VCaP (cell line): ENCODE data around the gene SLC35E2B.
"Not testable (repeated sequence)": the region's sequence is repeated elsewhere in the genome, so short reads cannot be mapped to it uniquely, and the experiment has no call there.

Experiments
- H3K27ac ChIP-seq: fragments of 450-650 bp; 2 replicates; pipeline ENCODE4 v1.5.1; 2017
- CTCF ChIP-seq: fragments of 450-650 bp; conservative IDR thresholded peaks from 2 replicates; pipeline ENCODE4 v1.5.1; 2017; ENCODE audit warnings: mild to moderate bottlenecking, moderate library complexity

SLC35E2B gene

GRCh38 chr1:1637479-1637875 lies 55.1 kb downstream of the SLC35E2B start:
- not testable (repeated sequence) for H3K27ac ChIP-seq

GRCh38 chr1:1636621-1637478 lies 55.7 kb downstream of the SLC35E2B start:
- not testable (repeated sequence) for H3K27ac ChIP-seq

DNA sequence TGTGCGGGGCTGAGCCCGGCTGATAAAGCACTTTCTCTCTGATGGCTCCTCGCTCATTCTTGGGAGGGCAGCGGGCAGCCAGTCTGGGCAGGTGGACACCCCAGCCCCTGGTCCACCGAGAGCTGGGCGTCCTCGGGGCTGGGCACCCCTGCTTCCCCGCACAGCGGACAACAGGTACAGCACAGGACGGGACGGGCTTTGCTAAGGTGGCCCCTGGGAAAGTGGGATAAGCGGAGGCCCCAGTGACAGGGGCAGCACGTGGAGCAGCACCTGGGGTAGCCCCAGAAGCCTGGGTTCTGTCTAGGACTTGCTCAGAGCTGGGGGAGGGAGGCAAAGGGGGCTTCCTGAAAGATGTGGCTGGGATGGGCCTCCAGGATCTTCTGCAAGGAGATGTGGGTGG lies 58.0 kb downstream of the SLC35E2B start:
- not testable (repeated sequence) for H3K27ac ChIP-seq

DNA sequence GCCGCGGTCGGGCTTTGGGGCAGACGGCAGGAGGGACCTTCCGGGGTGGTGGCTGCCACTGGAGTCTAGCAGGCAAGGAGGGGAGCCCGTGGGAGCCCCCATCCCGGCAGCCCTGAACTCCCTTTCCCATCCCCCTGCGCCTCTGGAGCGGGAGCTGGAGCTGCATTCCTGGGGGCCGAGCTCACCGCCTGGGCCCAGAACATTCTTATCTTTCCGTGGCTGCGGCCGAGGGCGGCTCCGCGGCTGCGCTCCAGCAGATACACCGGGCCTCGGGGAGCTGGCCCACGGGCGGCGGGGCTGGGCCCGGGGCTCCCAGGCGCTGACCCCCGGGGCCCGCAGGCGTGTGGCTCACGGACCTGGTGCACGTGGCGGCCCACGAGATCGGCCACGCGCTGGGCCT lies 59.2 kb downstream of the SLC35E2B start:
- not testable (repeated sequence) for H3K27ac ChIP-seq

DNA sequence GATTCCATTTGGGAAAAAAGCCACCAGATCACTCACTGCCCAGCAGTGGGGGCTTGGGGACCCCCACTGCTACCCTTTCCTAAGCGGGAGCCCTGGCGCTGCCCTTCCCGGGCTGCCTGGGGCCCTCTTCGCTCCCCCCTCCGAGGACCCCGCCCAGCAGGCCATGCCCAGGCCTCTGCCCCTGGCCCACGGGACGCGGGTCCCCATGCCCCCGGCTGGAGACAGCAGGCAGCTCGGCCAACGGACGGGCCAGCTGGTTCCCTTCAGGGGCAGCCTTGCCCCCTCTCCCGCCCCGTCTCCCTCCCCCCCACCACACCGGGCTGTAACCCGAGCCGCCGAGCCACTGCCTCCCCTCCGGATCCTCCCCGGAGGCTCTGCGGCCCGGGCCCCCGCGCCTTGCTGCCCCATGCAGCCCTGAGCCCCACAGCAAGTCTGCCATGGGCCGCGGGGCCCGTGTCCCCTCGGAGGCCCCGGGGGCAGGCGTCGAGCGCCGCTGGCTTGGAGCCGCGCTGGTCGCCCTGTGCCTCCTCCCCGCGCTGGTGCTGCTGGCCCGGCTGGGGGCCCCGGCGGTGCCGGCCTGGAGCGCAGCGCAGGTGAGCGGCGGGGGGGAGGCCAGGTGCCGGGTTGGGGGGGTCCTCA lies 60.7 kb downstream of the SLC35E2B start, which contains the start of gene MMP23B:
TSS of gene MMP23B (plus strand) at position 392 of the 639 bp plus-strand sequence. CDS start at position 438, 46 bp downstream.
- H3K27ac ChIP-seq: no peak within 1 kb of the TSS
- no peak for TF ChIP-seq CTCF

DNA sequence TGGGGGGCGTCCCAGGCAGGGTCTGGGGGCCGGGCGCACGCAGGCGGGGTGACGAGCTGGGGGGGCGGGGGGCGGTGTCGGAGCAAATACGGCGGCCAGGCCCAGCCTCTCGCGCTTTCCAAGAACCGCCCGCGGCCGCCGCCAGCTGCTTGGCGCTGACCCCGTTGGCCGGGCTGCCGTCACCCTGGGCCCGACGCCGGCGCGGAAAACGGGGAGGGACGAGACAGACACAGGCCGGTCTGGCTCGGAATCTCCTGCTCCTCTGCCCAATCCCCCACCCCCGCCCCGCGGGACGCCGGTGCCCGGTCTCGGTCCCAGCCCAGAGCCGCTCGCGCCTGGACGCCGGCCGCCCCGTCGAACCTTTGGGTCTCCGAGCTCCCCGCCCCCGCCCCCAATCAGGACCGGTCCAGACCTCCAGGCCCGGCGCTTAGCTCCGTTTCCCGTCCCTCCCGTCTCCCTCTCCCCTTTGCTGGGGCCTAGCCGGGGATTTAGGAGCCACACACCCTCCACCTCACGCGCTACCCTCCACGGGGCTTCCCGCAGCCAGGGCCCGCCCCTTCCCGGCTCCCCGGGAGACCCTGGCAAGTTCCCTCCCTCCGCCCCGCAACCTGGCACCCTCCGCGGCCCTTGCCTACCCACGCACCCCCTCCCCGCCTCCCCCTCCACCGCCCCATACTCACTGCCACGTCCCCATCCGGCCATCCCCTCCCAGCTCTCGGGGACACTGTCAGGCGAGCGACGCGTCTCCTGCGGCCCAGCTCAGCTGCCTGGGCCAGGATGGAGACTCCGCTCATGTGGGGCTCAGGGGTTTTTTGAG lies 61.4 kb downstream of the SLC35E2B start:
- no peak overlapping the region for H3K27ac ChIP-seq
- TF ChIP-seq CTCF: no peak

GRCh38 chr1:1630191-1630964 lies 62.2 kb downstream of the SLC35E2B start:
- H3K27ac ChIP-seq: no peak overlapping the region
- TF ChIP-seq CTCF: no peak

DNA sequence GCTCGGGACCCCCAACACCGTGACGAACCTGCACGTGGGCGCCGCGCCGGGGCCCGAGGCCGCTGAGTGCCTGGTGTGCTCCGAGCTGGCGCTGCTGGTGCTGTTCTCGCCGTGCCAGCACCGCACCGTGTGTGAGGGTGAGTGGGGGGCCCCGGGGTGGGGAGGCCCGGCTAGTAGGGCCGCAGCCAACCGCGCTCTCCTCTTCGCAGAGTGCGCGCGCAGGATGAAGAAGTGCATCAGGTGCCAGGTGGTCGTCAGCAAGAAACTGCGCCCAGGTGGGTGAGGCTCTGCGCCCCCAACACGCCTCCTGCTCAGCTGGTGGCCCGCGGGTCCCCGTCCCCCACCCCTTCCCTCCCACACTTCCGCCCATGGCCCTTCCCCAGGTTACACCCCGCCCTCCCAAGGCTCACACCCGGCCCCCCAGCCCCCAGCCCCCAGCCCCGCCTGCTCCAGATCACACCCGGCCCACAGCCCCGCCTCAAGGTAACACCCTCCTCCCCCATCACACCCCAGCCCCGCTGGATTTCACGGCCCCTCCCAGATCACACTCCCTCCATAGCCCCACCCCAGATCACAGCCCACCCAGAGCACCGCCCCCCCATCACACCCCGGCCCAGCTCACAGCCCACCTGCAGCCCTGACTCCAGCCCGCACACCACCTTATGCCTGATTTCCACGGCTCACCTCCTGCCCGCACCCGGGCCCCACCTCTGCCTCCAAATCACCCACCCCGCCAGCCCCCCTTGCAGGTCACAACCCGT lies 63.0 kb downstream of the SLC35E2B start:
- H3K27ac ChIP-seq: no peak overlapping the region
- no peak for TF ChIP-seq CTCF
